NCI-H1417 treated with DMSO at 0.1 percent for 48 hours (cell line): ENCODE data around the gene SMOC2.

Source experiments
- DNase-seq: peaks from one replicate; lab custom pipeline; 2025; lab: John Stamatoyannopoulos, UW

The SMOC2 gene

DNA sequence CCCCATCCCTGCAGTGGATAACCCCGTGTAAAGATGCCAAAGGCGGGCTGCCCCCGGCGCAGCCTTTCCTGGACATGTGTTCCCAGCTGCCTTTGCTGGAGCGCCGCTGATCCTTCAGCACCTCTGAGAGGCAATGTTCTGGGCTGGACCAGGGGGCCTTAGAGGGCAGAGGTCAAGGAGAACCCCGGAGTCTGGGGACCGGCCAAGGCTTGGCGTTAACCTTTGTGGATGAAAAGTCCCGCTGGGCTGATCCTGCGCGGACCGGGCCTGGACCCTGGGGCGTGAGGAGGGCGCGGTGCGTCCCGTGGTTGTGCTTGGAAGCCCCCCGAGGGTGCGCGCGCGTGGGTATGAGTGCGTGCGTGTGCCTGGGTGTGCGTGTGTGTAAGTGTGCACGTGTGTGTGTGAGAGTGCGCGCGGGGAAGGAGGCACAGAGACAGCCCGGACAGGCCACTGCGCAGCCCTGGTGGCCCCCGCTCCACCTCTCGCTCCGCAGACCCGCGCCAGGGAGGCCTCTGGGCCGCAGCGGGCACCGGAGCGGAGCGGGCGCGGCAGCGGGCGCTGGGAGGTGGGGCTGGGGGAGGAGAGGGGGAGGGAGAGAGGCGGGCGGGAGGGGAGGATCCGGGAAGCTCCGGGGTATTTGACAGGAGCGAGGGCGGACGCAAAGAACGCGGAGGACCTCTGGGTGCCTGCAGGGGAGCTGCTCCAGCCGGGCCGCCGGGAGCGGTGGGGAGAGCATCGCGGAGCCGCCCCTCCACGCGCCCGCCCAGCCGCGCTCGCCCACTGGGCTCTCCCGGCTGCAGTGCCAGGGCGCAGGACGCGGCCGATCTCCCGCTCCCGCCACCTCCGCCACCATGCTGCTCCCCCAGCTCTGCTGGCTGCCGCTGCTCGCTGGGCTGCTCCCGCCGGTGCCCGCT lies at the start of gene SMOC2:
SMOC2 (plus strand) TSS at position 665 of the 914 bp plus-strand sequence; CDS start at position 852, 187 bp downstream.
- DNase-seq = no peak

DNA sequence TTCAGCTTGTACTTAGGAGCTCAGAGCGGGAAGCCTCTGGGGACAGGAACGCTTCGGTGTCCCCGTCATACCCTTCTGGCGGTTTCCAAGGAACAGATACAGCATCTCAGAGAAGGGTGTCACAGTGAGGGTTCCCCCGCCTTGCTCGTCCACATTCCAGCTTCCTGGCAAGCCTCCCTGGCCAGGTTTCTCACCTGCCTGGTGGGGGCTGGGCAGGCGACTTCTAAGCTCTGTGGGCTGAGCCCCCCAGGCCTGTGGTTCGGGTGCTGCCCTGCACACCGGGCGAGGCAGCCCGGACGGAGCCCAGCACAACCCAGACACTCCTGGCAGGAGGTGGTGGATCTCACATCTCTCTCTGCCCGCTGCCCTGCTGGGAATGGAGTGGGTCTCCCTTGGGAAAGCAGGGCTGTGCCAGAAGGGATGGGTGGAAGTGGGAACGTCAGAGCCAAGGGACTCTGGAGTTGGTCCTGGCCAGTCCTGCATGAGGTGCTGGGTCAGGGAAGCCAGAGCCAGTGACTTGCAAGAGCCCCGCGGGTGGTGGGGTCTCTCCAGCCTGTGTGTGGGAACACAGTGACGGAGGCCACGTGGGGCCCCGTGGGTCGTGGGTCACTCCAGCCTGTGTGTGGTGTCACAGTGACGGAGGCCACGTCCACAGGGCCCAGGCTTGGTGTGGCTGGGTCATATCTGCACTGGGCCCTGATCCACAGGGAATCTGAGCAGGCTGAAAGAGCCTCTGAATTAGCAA lies 47.7 kb upstream of the SMOC2 start:
- DNase-seq = no peak

DNA sequence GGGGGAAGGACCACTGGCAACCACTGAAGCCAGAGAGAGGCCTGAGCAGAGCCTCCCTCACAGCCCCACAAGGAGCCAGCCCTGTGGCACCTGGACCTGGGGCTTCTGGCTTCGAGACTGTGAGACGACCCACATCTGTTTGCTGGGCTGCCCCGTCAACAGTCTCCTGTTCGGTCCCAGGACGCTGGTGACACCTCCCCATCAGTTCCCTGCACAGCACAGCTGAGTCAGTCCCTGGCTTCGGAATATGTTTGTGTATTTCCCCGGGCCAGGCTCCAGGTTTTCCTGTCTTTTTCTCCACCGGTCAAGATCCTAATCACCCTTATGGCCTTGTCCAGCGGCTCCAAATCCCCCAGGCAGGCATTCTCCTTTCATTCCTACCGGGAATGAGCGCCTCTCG lies 46.4 kb upstream of the SMOC2 start:
- DNase-seq = no peak

DNA sequence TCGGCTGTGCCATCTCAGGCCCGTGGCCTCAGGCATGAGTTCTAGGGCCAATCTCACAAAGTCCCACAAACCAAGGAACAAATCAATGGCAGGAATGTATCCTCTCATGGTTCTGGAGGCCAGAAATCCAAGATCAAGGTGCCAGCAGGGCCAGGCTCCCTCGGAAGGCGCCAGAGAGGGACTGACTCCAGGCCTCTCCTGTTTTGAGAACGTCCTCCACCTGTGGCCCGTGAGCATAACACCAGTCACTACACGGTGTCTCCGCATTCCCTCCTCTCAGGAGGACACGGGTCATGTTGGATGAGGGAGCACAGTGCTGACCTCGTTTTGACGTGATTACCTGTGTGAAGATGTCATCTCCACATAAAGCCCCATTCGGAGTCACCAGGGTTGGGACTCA lies 45.0 kb upstream of the SMOC2 start:
- no peak for DNase-seq

DNA sequence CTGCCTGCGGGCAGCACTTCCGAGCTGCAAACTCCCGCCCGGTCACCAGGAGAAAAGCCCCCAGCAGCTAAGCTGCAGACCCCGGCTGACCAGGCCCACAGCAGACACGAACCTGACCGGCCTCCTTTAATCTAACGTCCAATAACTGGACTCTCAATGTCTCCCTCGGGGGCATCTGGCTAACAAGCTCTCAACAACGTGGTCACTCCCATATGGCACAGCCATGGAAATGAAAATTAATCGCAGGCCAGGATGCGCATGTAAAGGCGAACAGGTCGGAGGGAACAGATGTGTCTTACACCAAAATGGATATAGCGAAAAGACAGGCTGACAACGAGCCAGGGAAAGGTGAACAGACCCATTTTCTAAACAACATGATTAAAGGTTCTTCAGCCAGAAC lies 44.4 kb upstream of the SMOC2 start:
- no peak for DNase-seq

DNA sequence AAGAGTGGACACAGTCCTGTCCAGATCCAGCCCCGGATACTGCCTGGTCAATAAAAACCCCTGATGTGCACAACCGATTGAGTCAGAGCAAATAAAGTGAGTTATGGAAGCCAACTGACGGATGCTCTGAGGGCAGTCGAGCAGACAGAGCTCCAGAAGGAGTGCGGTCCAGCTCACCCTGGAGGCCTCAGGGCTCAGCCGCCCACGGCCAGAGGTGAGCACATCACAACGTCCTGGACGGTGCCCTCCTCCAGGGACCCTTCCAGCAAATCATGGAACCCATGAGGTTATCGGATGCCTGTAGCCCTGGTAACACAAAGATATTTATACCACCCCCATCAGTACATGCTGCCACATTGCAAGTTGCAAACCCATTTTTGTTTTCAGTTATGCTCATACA lies 44.0 kb upstream of the SMOC2 start:
- no peak for DNase-seq

- DNase-seq = no peak
Observed at GRCh38 chr6:168400037-168400436, 40.9 kb upstream of the SMOC2 start.

- DNase-seq = no peak
Observed at GRCh38 chr6:168403370-168404005, 37.5 kb upstream of the SMOC2 start.

GRCh38 chr6:168404560-168404959 lies 36.4 kb upstream of the SMOC2 start:
- DNase-seq = no peak

GRCh38 chr6:168407842-168408241 lies 33.1 kb upstream of the SMOC2 start:
- no peak for DNase-seq

DNA sequence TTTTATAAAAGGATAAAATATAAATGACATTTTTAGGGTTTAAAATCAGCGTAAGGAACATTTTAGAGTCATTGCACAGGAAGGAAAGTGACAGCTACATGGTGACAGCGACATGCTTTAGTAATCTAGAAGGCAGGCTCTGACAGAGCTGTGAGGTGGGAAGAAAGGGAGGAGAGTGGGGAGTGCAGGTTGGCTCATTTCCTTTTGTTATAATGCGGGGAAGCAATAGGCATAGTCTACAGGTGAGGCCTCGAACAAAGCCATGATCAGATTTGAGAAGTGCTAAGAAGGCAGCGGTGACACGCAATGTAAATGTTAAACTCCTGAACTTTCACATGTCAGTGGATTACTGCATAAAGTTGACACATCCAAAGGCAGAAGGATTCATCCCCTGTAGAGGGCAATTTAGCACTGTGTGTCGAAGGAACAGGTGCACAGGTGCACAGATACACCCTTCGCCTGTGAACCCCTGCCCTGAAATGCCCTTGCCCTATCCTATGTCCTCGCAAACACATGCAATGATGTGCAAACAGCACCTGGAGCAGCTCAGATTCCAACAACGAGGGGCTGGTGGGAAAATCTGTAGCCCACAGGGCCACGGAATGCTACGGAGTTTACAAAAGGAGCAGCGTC lies 32.4 kb upstream of the SMOC2 start:
- no peak for DNase-seq

GRCh38 chr6:168410035-168410434 lies 30.9 kb upstream of the SMOC2 start:
- DNase-seq = no peak

GRCh38 chr6:168410554-168411011 lies 30.4 kb upstream of the SMOC2 start:
- no peak for DNase-seq

- DNase-seq = no peak
Observed at GRCh38 chr6:168411130-168411529, 29.9 kb upstream of the SMOC2 start.

DNA sequence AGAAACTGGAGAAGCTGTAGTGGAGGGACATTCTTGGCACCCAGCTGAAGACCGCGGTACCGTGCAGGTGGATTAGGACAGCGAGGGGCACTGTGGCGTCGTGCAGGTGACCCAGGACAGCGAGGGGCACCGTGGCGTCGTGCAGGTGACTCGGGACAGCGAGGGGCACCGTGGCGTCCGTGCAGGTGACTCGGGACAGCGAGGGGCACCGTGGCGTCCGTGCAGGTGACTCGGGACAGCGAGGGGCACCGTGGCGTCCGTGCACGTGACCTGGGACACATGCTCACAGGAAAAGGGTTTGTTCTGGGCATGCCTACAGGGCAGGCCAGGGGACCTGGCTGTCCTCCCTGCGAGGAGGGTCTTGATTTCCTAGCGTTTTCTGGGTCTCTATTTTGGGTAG lies 29.2 kb upstream of the SMOC2 start:
- DNase-seq = no peak

DNA sequence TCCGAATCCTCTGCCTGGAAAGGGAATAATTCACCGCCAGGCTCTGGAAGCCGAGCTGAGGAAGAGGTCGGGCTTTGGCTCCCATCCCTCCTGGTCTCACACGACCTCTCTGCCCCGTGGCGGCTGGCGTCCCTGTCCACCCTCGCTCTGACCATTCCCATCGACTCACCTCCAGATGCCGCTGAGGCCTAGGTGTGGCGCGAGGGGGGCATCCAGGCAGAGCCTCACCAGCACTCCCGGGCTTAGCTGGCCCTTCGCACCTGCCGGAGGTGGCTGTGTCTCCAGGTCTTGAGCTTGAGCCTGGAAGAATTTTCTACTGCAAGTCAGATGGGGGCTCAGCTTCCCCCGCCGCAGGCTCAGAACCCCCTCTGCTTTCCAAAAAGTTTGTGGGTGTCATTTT lies 28.5 kb upstream of the SMOC2 start:
- no peak for DNase-seq

- no peak for DNase-seq
Observed at GRCh38 chr6:168413018-168413720, 27.8 kb upstream of the SMOC2 start.

DNA sequence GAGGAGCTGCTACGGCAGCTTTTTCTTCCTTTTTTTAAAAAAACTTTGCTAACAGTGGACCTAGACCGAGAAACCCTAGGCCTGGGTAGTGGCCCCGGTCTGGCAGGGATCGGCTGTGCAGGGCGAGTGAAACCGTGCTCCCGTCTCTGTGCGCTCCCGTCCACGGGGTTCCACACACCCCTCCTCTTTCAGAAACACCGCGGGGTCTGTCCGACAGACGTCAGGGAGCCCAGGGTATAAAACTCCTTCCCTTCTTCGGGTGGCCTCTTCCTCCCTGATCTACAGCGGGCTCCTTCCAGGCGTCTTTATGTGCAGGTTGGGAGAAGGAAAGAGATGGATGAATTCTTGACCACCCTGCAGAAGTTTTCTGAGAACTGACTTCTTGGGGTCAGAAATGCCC lies 27.1 kb upstream of the SMOC2 start:
- no peak for DNase-seq

GRCh38 chr6:168414336-168415097 lies 26.5 kb upstream of the SMOC2 start:
- no peak for DNase-seq

GRCh38 chr6:168415098-168415992 lies 25.6 kb upstream of the SMOC2 start:
- no peak for DNase-seq
